CD4-positive, alpha-beta T cell (primary cell): ENCODE data around the gene MBNL2. TPM values are rescaled to one million over a fixed set of nuclear protein-coding genes. Genes with fewer than 3 reads are reported as not detected.

Experiments used
- ATAC-seq: fragments of 200-7000 bp; cut with Tn5 transposase; one replicate; pipeline ENCODE4 v1.10.0; 2022; ENCODE audit warnings: mild to moderate bottlenecking; ENCODE audit not compliant: poor library complexity
- CTCF ChIA-PET: fragments of 350-600 bp; sonication (Branson Sonifier 250); formaldehyde crosslinking; loops from one replicate; lab custom pipeline; 2021; ENCODE audit warnings: antibody characterized with exemption, inconsistent platforms; lab: Charles Lee
- POLR2A ChIA-PET: fragments of 350-600 bp; sonication (Branson Sonifier 250); formaldehyde crosslinking; loops from one replicate; lab custom pipeline; 2021; ENCODE audit warnings: antibody characterized with exemption, inconsistent platforms; lab: Charles Lee
- DNase-seq, 14 experiments: peaks; one replicate each; pipeline ENCODE4 v3.0.0-alpha.2; 2013 to 2020; ENCODE audit warnings: mixed read lengths in 2 of 14
- H3K27ac ChIP-seq, 2 donors: one replicate each; pipeline versions ENCODE4 v1.5.1 to v1.7.0; 2013; ENCODE audit warnings: low read length in 2 of 2, low read depth in 1 of 2, mild to moderate bottlenecking in 1 of 2
- H3K27me3 ChIP-seq, 2 experiments: 1 replicate in 1 of 2; 2 replicates in 1 of 2; pipeline versions ENCODE4 v1.6.1 to v1.7.0; 2013; ENCODE audit warnings: low read length in 2 of 2, control low read depth in 1 of 2, mild to moderate bottlenecking in 1 of 2, moderate library complexity in 1 of 2; ENCODE audit not compliant: insufficient read depth in 2 of 2, control insufficient read depth in 1 of 2
- H3K36me3 ChIP-seq: one replicate; pipeline ENCODE4 v1.6.1; 2013; ENCODE audit warnings: low read length, control low read depth; ENCODE audit not compliant: insufficient read depth
- H3K4me1 ChIP-seq: one replicate; pipeline ENCODE4 v1.6.1; 2013; ENCODE audit warnings: low read length, control low read depth; ENCODE audit not compliant: insufficient read depth
- H3K4me3 ChIP-seq: one replicate; pipeline ENCODE4 v1.5.1; 2013; ENCODE audit warnings: mild to moderate bottlenecking, low read length, moderate library complexity
- H3K9me3 ChIP-seq, 2 experiments: 1 replicate in 1 of 2; 2 replicates in 1 of 2; pipeline versions ENCODE4 v1.6.1 to v1.7.0; 2013; ENCODE audit warnings: low read length in 2 of 2, mild to moderate bottlenecking in 2 of 2, control low read depth in 1 of 2, moderate library complexity in 1 of 2; ENCODE audit not compliant: control insufficient read depth in 1 of 2, insufficient read depth in 1 of 2
- H3K27ac Mint-ChIP-seq: one replicate; pipeline ENCODE4 v1.8.0; 2020; ENCODE audit warnings: mixed read lengths
- H3K27me3 Mint-ChIP-seq: one replicate; pipeline ENCODE4 v1.8.0; 2021; ENCODE audit warnings: mixed read lengths
- H3K36me3 Mint-ChIP-seq: one replicate; pipeline ENCODE4 v1.8.0; 2021; ENCODE audit warnings: low read depth, mixed read lengths
- H3K4me1 Mint-ChIP-seq: one replicate; pipeline ENCODE4 v1.8.0; 2021; ENCODE audit warnings: low read depth, mixed read lengths
- H3K4me3 Mint-ChIP-seq: one replicate; pipeline ENCODE4 v1.8.0; 2020; ENCODE audit warnings: mild to moderate bottlenecking, mixed read lengths
- H3K9me3 Mint-ChIP-seq: one replicate; pipeline ENCODE4 v1.8.0; 2020; ENCODE audit warnings: mixed read lengths
- CTCF ChIP-seq: fragments of 200-600 bp; IDR thresholded peaks from one replicate; pipeline ENCODE4 v1.8.0; 2022; ENCODE audit warnings: antibody characterized with exemption, mild to moderate bottlenecking
- intact Hi-C, 2 experiments: fragments of 100-400 bp; cut with DNase I in 1 of 2; cut with micrococcal nuclease in 1 of 2; formaldehyde crosslinking; loops; one replicate each; pipeline versions ENCODE4 v1.15.1 to v1.9.0; 2023 to 2025; cut with DNase I, micrococcal nuclease
- total RNA-seq, 174 experiments: library from RNA in 2 of 174; stranded (reverse) in 2 of 174; gene quantifications; one replicate each; pipeline ENCODE4 v1.2.3 and lab custom pipeline; 2021 to 2026

MBNL2 gene
- total RNA-seq, 2 experiments from 2014 or later = 35.9 to 36.0 TPM

- no peak for TF ChIP-seq CTCF
- peak within 1 kb of the TSS; percentile 97 for H3K4me3 ChIP-seq
- H3K9me3 ChIP-seq = no peaks in the 10 kb centered on the region
- Mint-ChIP-seq H3K4me3 (peak within 1 kb of the TSS; percentile 99), H3K27me3 (no peaks in the 10 kb centered on the region), H3K9me3 (no peaks in the 10 kb centered on the region), H3K4me1 (peaks cover 27% of the 10 kb centered on the region), H3K27ac (peak within 1 kb of the TSS; percentile 99), H3K36me3 (peaks cover 18% of the 10 kb centered on the region)
- ChIA-PET CTCF (interaction anchor here (1.0 to 1.3 kb wide), 2 partner anchors 74 to 324 kb away, joined by 3 to 7 read pairs; no protein-coding TSS in a partner anchor), POLR2A (interaction anchor here (0.6 to 4.3 kb wide), 25 partner anchors 8 to 1757 kb away, joined by 3 to 91 read pairs (median 7); partner anchors contain the start of genes DNAJC3 and MBNL2)
- DNase-seq = peak; percentile 77 to 96 (median 89)
- H3K27ac ChIP-seq = peak within 1 kb of the TSS; percentile 99 to 100
- intact Hi-C loops = loop anchor here (1.0 to 10.0 kb wide), 5 partner anchors 209 to 1757 kb away; partner anchors contain the start of genes DNAJC3 (in 2 of the 2) and MBNL2 (in 2 of the 2)
- peak; percentile 54 for ATAC-seq
- no peaks in the 10 kb centered on the region for H3K36me3 ChIP-seq
- no peaks in the 10 kb centered on the region for H3K27me3 ChIP-seq
- peaks cover 13% of the 10 kb centered on the region for H3K4me1 ChIP-seq
Measured at GRCh38 chr13:97433727-97434396, 211.7 kb downstream of the MBNL2 start, which contains the start of gene RAP2A. Gene RAP2A, plus strand, starts transcription at chr13:97434169. Its CDS starts 302 bp downstream, at chr13:97434471.

GRCh38 chr13:97434397-97435201, 212.5 kb downstream of the MBNL2 start:
- H3K9me3 ChIP-seq = no peaks in the 10 kb centered on the region
- intact Hi-C loops = loop anchor here (2.0 to 10.0 kb wide), 4 partner anchors 210 to 1757 kb away; partner anchors contain the start of genes DNAJC3 (in 2 of the 2) and MBNL2 (in 2 of the 2)
- H3K27me3 ChIP-seq = no peaks in the 10 kb centered on the region
- peaks cover 18% of the 10 kb centered on the region for H3K36me3 Mint-ChIP-seq
- no peaks in the 10 kb centered on the region for H3K36me3 ChIP-seq
- H3K27ac ChIP-seq = no peak overlapping the region
- POLR2A ChIA-PET = interaction anchor here (0.7 to 4.3 kb wide), 18 partner anchors 12 to 1758 kb away, joined by 3 to 91 read pairs (median 10); partner anchors contain the start of genes DNAJC3 and MBNL2
- peak overlapping the region; percentile 67 for H3K4me3 ChIP-seq
- peak; percentile 8 to 74 (median 22) for DNase-seq
- no peaks in the 10 kb centered on the region for H3K9me3 Mint-ChIP-seq
- no peak for ATAC-seq
- no peaks in the 10 kb centered on the region for H3K27me3 Mint-ChIP-seq
- H3K4me3 Mint-ChIP-seq = peak overlapping the region; percentile 90
- peak overlapping the region; percentile 81 for H3K27ac Mint-ChIP-seq
- H3K4me1 ChIP-seq = peaks cover 13% of the 10 kb centered on the region
- CTCF ChIA-PET = interaction anchor here (0.6 to 0.9 kb wide), 3 partner anchors 90 to 324 kb away, joined by 3 to 5 read pairs (median 3); no protein-coding TSS in a partner anchor
- peaks cover 27% of the 10 kb centered on the region for H3K4me1 Mint-ChIP-seq
- no peak for TF ChIP-seq CTCF

GRCh38 chr13:97435323-97435722, 213.2 kb downstream of the MBNL2 start:
- Histone ChIP-seq H3K4me1 (peaks cover 13% of the 10 kb centered on the region), H3K36me3 (peaks cover 3% of the 10 kb centered on the region), H3K9me3 (no peaks in the 10 kb centered on the region), H3K27me3 (no peaks in the 10 kb centered on the region), H3K27ac (no peak overlapping the region), H3K4me3 (peak overlapping the region; percentile 67)
- no peaks in the 10 kb centered on the region for H3K27me3 Mint-ChIP-seq
- POLR2A ChIA-PET = interaction anchor here (0.7 to 4.3 kb wide), 4 partner anchors 15 to 211 kb away, joined by 3 to 91 read pairs (median 3); partner anchors contain the start of gene MBNL2
- intact Hi-C loops = loop anchor here (2.0 to 10.0 kb wide), 2 partner anchors 211 to 543 kb away; partner anchors contain the start of gene MBNL2 (in 1 of the 2)
- H3K4me3 Mint-ChIP-seq = peak overlapping the region; percentile 90
- ATAC-seq = no peak
- H3K4me1 Mint-ChIP-seq = peaks cover 27% of the 10 kb centered on the region
- CTCF ChIA-PET = interaction anchor here (0.6 to 0.9 kb wide), 5 partner anchors 28 to 1758 kb away, joined by 3 to 5 read pairs (median 3); no protein-coding TSS in a partner anchor
- H3K27ac Mint-ChIP-seq = peak overlapping the region; percentile 81
- DNase-seq = peak in 1 of 14 experiments; percentile 20
- H3K36me3 Mint-ChIP-seq = peaks cover 18% of the 10 kb centered on the region
- no peak for TF ChIP-seq CTCF
- H3K9me3 Mint-ChIP-seq = no peaks in the 10 kb centered on the region
